Endothelial cell of umbilical vein (primary cell): Measurements from ENCODE around the gene MEF2A. TPM values are rescaled to one million over a fixed set of nuclear protein-coding genes. Genes with fewer than 3 reads are reported as not detected.
A peak's percentile ranks its signal among the peaks of the same experiment; 100 is the strongest.
"Not testable (repeated sequence)": the region's sequence is repeated elsewhere in the genome, so short reads cannot be mapped to it uniquely, and the experiment has no call there.

ENCODE experiments used
- BruUV-seq: library from RNA; stranded (reverse); fragments of 400-500 nt; replicated peaks from 2 replicates; lab custom pipeline; 2021; lab: Mats Ljungman, UMichigan
- CTCF ChIA-PET: fragments of 300-600, 350-600 bp; sonication (Branson Sonifier 250); formaldehyde crosslinking; loops from one replicate; lab custom pipeline; 2021; ENCODE audit warnings: antibody characterized with exemption, inconsistent platforms; lab: Charles Lee
- POLR2A ChIA-PET: fragments of 300-600, 350-600 bp; sonication (Branson Sonifier 250); formaldehyde crosslinking; loops from one replicate; lab custom pipeline; 2021; ENCODE audit warnings: antibody characterized with exemption, inconsistent platforms; lab: Charles Lee
- DNase-seq: peaks from one replicate; pipeline ENCODE4 v3.0.0-alpha.2; 2011; ENCODE audit warnings: low read depth, low spot score
- FAIRE-seq: peaks from 2 replicates; lab custom pipeline; 2011; peaks lifted over from hg19 to GRCh38; lab: Jason Lieb, UNC
- H2AFZ ChIP-seq: 2 replicates; pipeline ENCODE4 v1.6.0; 2012; ENCODE audit warnings: low read depth, low read length, control low read depth, inconsistent platforms
- H3K27ac ChIP-seq: 2 replicates; pipeline ENCODE4 v1.5.1; 2011; ENCODE audit warnings: low read depth, mild to moderate bottlenecking, control low read depth, low read length, moderate library complexity; ENCODE audit not compliant: insufficient read depth
- H3K27me3 ChIP-seq, 2 experiments: 2 replicates each; pipeline versions ENCODE4 v1.6.0 to v1.6.1; 2011; ENCODE audit warnings: low read length in 2 of 2, mixed read lengths in 1 of 2; ENCODE audit not compliant: control insufficient read depth in 2 of 2, insufficient read depth in 2 of 2
- H3K36me3 ChIP-seq, 2 experiments: 2 replicates in 1 of 2; 3 replicates in 1 of 2; pipeline ENCODE4 v1.5.1; 2011; ENCODE audit warnings: low read length in 2 of 2, mild to moderate bottlenecking in 1 of 2, moderate library complexity in 1 of 2; ENCODE audit not compliant: control insufficient read depth in 2 of 2, insufficient read depth in 2 of 2; ENCODE audit errors: extremely low read depth in 1 of 2
- H3K4me1 ChIP-seq: 3 replicates; pipeline ENCODE4 v1.5.1; 2011; ENCODE audit warnings: mild to moderate bottlenecking, low read length; ENCODE audit not compliant: control insufficient read depth, insufficient read depth; ENCODE audit errors: extremely low read depth
- H3K4me2 ChIP-seq: 2 replicates; pipeline ENCODE4 v1.6.1; 2011; ENCODE audit warnings: low read length, control low read depth, mixed read lengths; ENCODE audit not compliant: insufficient read depth
- H3K4me3 ChIP-seq, 3 experiments: fragments of 200-600 bp in 1 of 3; sonication (generic), shearing (Covaris generic) in 1 of 3; replicated peaks in 1 of 3; 2 replicates each; pipeline ENCODE4 v1.5.1; 2011 to 2016; ENCODE audit warnings: control low read depth in 3 of 3, low read length in 3 of 3, mild to moderate bottlenecking in 2 of 3, inconsistent platforms in 1 of 3, low read depth in 1 of 3, moderate library complexity in 1 of 3; ENCODE audit not compliant: insufficient read depth in 1 of 3
- H3K79me2 ChIP-seq: 2 replicates; pipeline ENCODE4 v1.6.0; 2012; ENCODE audit warnings: low read length, inconsistent platforms; ENCODE audit not compliant: control insufficient read depth, insufficient read depth
- H3K9ac ChIP-seq: replicated peaks from 2 replicates; pipeline ENCODE3; 2011; ENCODE audit warnings: low read length, control low read depth; ENCODE audit not compliant: insufficient read depth; ENCODE audit errors: extremely low read depth
- H3K9me1 ChIP-seq: replicated peaks from 3 replicates; pipeline ENCODE4 v1.6.0; 2011; ENCODE audit warnings: mild to moderate bottlenecking, low read length; ENCODE audit not compliant: control insufficient read depth, insufficient read depth; ENCODE audit errors: extremely low read depth
- H3K9me3 ChIP-seq: replicated peaks from 2 replicates; pipeline ENCODE4 v1.5.1; 2012; ENCODE audit warnings: low read length, inconsistent platforms; ENCODE audit not compliant: control insufficient read depth, insufficient read depth
- H4K20me1 ChIP-seq: replicated peaks from 2 replicates; pipeline ENCODE3; 2011; ENCODE audit warnings: mild to moderate bottlenecking, low read length; ENCODE audit not compliant: control insufficient read depth, insufficient read depth; ENCODE audit errors: extremely low read depth
- EZH2 ChIP-seq: IDR thresholded peaks from 2 replicates; pipeline ENCODE4 v1.6.1; 2012; ENCODE audit warnings: borderline replicate concordance, low read depth, mild to moderate bottlenecking, moderate library complexity, low read length, inconsistent platforms; ENCODE audit not compliant: severe bottlenecking
- GATA2 ChIP-seq: IDR thresholded peaks from 2 replicates; pipeline ENCODE4 v1.7.0; 2011; ENCODE audit warnings: low read depth, mild to moderate bottlenecking, moderate library complexity, mixed read lengths, low read length; ENCODE audit not compliant: insufficient read length, insufficient read depth
- MAX ChIP-seq: IDR thresholded peaks from 2 replicates; pipeline ENCODE4 v1.6.1; 2011; ENCODE audit not compliant: insufficient read depth, insufficient read length
- MYC ChIP-seq: IDR thresholded peaks from one replicate; pipeline ENCODE4 v1.6.1; 2011; ENCODE audit warnings: mild to moderate bottlenecking, low read depth, low read length
- POLR2A ChIP-seq: IDR thresholded peaks from 2 replicates; pipeline ENCODE4 v1.6.1; 2012; ENCODE audit warnings: low read depth, mild to moderate bottlenecking, control low read depth, low read length
- dilution Hi-C: fragments of 300-500 bp; cut with MboI; formaldehyde crosslinking; loops from one replicate; pipeline ENCODE4 v1.15.0; 2019; ENCODE audit warnings: low sequenced_read_pairs; ENCODE audit not compliant: extremely low pct_ligation_motif_present
- intact Hi-C: fragments of 100-400 bp; cut with micrococcal nuclease; formaldehyde crosslinking; loops from one replicate; pipeline ENCODE4 v1.10.0; 2022
- polyA plus RNA-seq, 4 experiments: library from polyadenylated mRNA; depleted of rRNA in 3 of 4; stranded (reverse) in 3 of 4; unstranded in 1 of 4; fragments of >200 nt; gene quantifications; 2 replicates each; pipeline versions ENCODE4 v1.2.1 to v1.2.3, GENCODE V29; 2011 to 2012; ENCODE audit warnings: missing spikeins in 1 of 4
- total RNA-seq: library from RNA; stranded (reverse); gene quantifications from 2 replicates; pipeline ENCODE4 v1.2.3, GENCODE V29; 2021

Gene MEF2A
- total and polyA plus RNA-seq, 2 donors (not counting 3 experiments of a cell fraction or from before 2014, with no cell fraction given): 38.0 to 45.3 TPM

- H3K27ac ChIP-seq: no peak overlapping the region
- no peak overlapping the region for H3K4me3 ChIP-seq
- H3K27me3 ChIP-seq: no peaks in the 10 kb centered on the region
- DNase-seq: no peak
- ChIA-PET POLR2A (no interaction called here), CTCF (no interaction called here)
- no peaks in the 10 kb centered on the region for H3K9me1 ChIP-seq
- H3K9me3 ChIP-seq: no peaks in the 10 kb centered on the region
- no peaks in the 10 kb centered on the region for H4K20me1 ChIP-seq
- peaks cover 9% of the 10 kb centered on the region for H3K4me1 ChIP-seq
- no peak overlapping the region for H3K9ac ChIP-seq
- H2AFZ ChIP-seq: peak overlapping the region; percentile 53
- H3K4me2 ChIP-seq: no peak overlapping the region
- H3K79me2 ChIP-seq: no peaks in the 10 kb centered on the region
- no TSS peak for BruUV-seq
- peak; percentile 72 for FAIRE-seq
- no peak for TF ChIP-seq EZH2
- peak; percentile 82 for TF ChIP-seq GATA2
- no peak for TF ChIP-seq POLR2A
- TF ChIP-seq MYC: no peak
- no peak for TF ChIP-seq MAX
- intact Hi-C loops: no loop called here
- no peaks in the 10 kb centered on the region for H3K36me3 ChIP-seq
- dilution Hi-C loops: no loop called here
Measured at GRCh38 chr15:99749386-99749785, 183.6 kb downstream of the MEF2A start.

GRCh38 chr15:99750326-99750725 is 184.5 kb downstream of the MEF2A start:
- H3K27me3 ChIP-seq, BruUV-seq, H3K9ac ChIP-seq, H2AFZ ChIP-seq, dilution Hi-C loops, POLR2A ChIA-PET, H3K79me2 ChIP-seq, H3K36me3 ChIP-seq, H3K4me3 ChIP-seq, H3K4me1 ChIP-seq, H3K27ac ChIP-seq, DNase-seq, H3K4me2 ChIP-seq, H4K20me1 ChIP-seq, H3K9me3 ChIP-seq, CTCF ChIA-PET, intact Hi-C loops, FAIRE-seq, H3K9me1 ChIP-seq: not testable (repeated sequence)
